ENCODE measurements around the gene SYP. TPM values are rescaled to one million over a fixed set of nuclear protein-coding genes. Genes with fewer than 3 reads are reported as not detected.
A peak's percentile ranks its signal among the peaks of the same experiment; 100 is the strongest.

SYP gene
- total and polyA plus RNA-seq, 9 of the 15 experiments (the other 6 are each of a cell fraction or from before 2014, with no cell fraction given): 0.48 to 5.1 (median 2.6) TPM

GRCh38 chrX:49186125-49187027, 13.6 kb downstream of the SYP start, which contains the start of gene PRICKLE3:
Gene PRICKLE3, minus strand, starts transcription at chrX:49186373. Its CDS starts 76 bp downstream, at chrX:49186297.
- H3K4me3 ChIP-seq: peak within 1 kb of the TSS; percentile 76
- H3K9me1 ChIP-seq (ENCODE audit: control insufficient read depth, insufficient read depth, low read length): no peaks in the 10 kb centered on the region
- ATAC-seq: peak; percentile 55
- in situ Hi-C loops (cut with MboI): no loop called here
- H3K9me3 ChIP-seq (replicated peaks; ENCODE audit: control insufficient read depth, insufficient read depth, low read depth, low read length): no peaks in the 10 kb centered on the region
- peaks cover 22% of the 10 kb centered on the region; the same call in 1 of the 3 replicates for H3K36me3 ChIP-seq (ENCODE audit: control insufficient read depth, insufficient read depth, low read length)
- H3K27ac ChIP-seq (ENCODE audit: extremely low read depth, low read depth, low read length): peak within 1 kb of the TSS; percentile 91
- H3K79me2 ChIP-seq (ENCODE audit: control insufficient read depth, insufficient read depth, low read length): peaks cover 43% of the 10 kb centered on the region
- H3K27me3 ChIP-seq (ENCODE audit: control insufficient read depth in 2 of 2, insufficient read depth in 2 of 2, low read length in 2 of 2): no peaks in the 10 kb centered on the region
- FAIRE-seq: no peak
- ChIA-PET POLR2A (interaction anchor here (0.6 kb wide), 1 partner anchor 172 kb away, joined by 3 read pairs; no protein-coding TSS in a partner anchor), CTCF (ENCODE audit: low intra/inter-chr PET ratio) (no interaction called here)
- peaks cover 9% of the 10 kb centered on the region for H4K20me1 ChIP-seq (replicated peaks; ENCODE audit: control insufficient read depth, insufficient read depth, low read length)
- 16% methylated on average over 34 of the region's 62 CpGs for WGBS (ENCODE audit: insufficient coverage, low coverage, missing lambda C conversion rate)
- peak within 1 kb of the TSS; percentile 90 for H3K4me2 ChIP-seq (ENCODE audit: insufficient read depth, low read length)
- intact Hi-C loops (cut with micrococcal nuclease): no loop called here
- peak; percentile 73 to 88 (median 76) for DNase-seq (ENCODE audit: extremely low read depth in 1 of 4, low spot score in 3 of 4)
- BruUV-seq (replicated peaks): TSS peak; percentile 74
- peak within 1 kb of the TSS; percentile 93 to 97 for H3K9ac ChIP-seq (ENCODE audit: insufficient read depth in 1 of 2, low read depth in 2 of 2, low read length in 2 of 2)
- H2AFZ ChIP-seq (ENCODE audit: low read depth, low read length): peak within 1 kb of the TSS; percentile 78
- peaks cover 33 to 48% of the 10 kb centered on the region in 2 experiments for H3K4me1 ChIP-seq (replicated peaks in 1 of 2; ENCODE audit: control insufficient read depth in 2 of 2, insufficient read depth in 2 of 2, low read length in 2 of 2)
- TF ChIP-seq ZNF175 (CRISPR knock-in tag; IDR thresholded peaks at IDR 0.05; ENCODE audit: low read depth) (0 out of 2 replicates have a peak, but pooled peaks have one; percentile 38), MTA3 (IDR thresholded peaks at IDR 0.05; ENCODE audit: borderline replicate concordance) (peak; percentile 90), ZNF217 (CRISPR knock-in tag; IDR thresholded peaks at IDR 0.05) (no peak), TAF1 (IDR thresholded peaks at IDR 0.05; ENCODE audit: control insufficient read depth, extremely low read depth, insufficient read depth, low read length, severe bottlenecking) (peak; percentile 36), HNRNPL (IDR thresholded peaks at IDR 0.05; ENCODE audit: low read depth, low read length) (peak; percentile 100), MEIS2 (IDR thresholded peaks at IDR 0.05; ENCODE audit: partially characterized antibody) (no peak), RAD51 (IDR thresholded peaks at IDR 0.05; ENCODE audit: borderline replicate concordance, low read depth) (peak; percentile 61), E4F1 (CRISPR knock-in tag; IDR thresholded peaks at IDR 0.05; ENCODE audit: borderline replicate concordance) (no peak), CREM (IDR thresholded peaks at IDR 0.05; ENCODE audit: low read depth) (peak; percentile 34; the same call in 1 of the 2 replicates), E2F3 (CRISPR knock-in tag; IDR thresholded peaks at IDR 0.05) (0 out of 2 replicates have a peak, but pooled peaks have one; percentile 45), SIX5 (IDR thresholded peaks at IDR 0.05; ENCODE audit: borderline replicate concordance in 1 of 2, insufficient read depth in 1 of 2, low read depth in 1 of 2, low read length in 2 of 2) (peak in 1 of 2 experiments; percentile 33; a peak in 1 of 4 replicates), ZNF165 (CRISPR knock-in tag; IDR thresholded peaks at IDR 0.05; ENCODE audit: borderline replicate concordance) (no peak), POLR2G (IDR thresholded peaks at IDR 0.05; ENCODE audit: low read depth, low read length) (peak; percentile 94), GTF2A2 (tag; IDR thresholded peaks at IDR 0.05) (no peak), MAZ (CRISPR knock-in tag; conservative IDR thresholded peaks at IDR 0.05 in 1 of 2, IDR thresholded peaks at IDR 0.05 in 1 of 2) (peak; percentile 56 to 60; a peak in 2 of 4 replicates)
- TF ChIP-seq, protein P1, sequence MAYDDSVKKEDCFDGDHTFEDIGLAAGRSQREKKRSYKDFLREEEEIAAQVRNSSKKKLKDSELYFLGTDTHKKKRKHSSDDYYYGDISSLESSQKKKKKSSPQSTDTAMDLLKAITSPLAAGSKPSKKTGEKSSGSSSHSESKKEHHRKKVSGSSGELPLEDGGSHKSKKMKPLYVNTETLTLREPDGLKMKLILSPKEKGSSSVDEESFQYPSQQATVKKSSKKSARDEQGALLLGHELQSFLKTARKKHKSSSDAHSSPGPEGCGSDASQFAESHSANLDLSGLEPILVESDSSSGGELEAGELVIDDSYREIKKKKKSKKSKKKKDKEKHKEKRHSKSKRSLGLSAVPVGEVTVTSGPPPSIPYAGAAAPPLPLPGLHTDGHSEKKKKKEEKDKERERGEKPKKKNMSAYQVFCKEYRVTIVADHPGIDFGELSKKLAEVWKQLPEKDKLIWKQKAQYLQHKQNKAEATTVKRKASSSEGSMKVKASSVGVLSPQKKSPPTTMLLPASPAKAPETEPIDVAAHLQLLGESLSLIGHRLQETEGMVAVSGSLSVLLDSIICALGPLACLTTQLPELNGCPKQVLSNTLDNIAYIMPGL (CRISPR knock-in tag; IDR thresholded peaks at IDR 0.05): peak; percentile 27; the same call in 1 of the 2 replicates
